Measurements from ENCODE around the gene AIRE. TPM values are rescaled to one million over a fixed set of nuclear protein-coding genes. Genes with fewer than 3 reads are reported as not detected.

The AIRE gene
- total RNA-seq, 4 donors from 2014 or later = 0.30 TPM; not detected in 3

GRCh38 chr21:44329086-44329889 is 43.6 kb downstream of the AIRE start:
- peaks cover 4 to 85% (median 15%) of the 10 kb centered on the region in 3 donors for H3K36me3 ChIP-seq

GRCh38 chr21:44329971-44330681 is 44.5 kb downstream of the AIRE start:
- WGBS, 2 donors = 78 to 82% methylated on average over 20 to 32 of the region's 44 CpGs
- Histone ChIP-seq H3K4me3 (no peak overlapping the region), H3K27me3 (no peaks in the 10 kb centered on the region), H3K27ac (peak overlapping the region in 3 of 4 donors; percentile 17 to 74 (median 64)), H3K4me1 (peaks cover 0 to 24% (median 0%) of the 10 kb centered on the region in 4 donors), H3K36me3 (peaks cover 4 to 82% (median 6%) of the 10 kb centered on the region in 3 donors), H3K9me3 (no peaks in the 10 kb centered on the region)
- no peak for DNase-seq (ENCODE audit: low spot score in 2 of 2)
- TF ChIP-seq POLR2A (IDR thresholded peaks at IDR 0.05) (no peak), EP300 (IDR thresholded peaks at IDR 0.05) (no peak)

More at GRCh38 chr21:44329086-44329889, 43.6 kb downstream of the AIRE start:
- 74 to 84% methylated on average over 13 to 26 of the region's 26 CpGs for WGBS, 2 donors
- H3K27ac ChIP-seq = peak overlapping the region in 2 of 4 donors; percentile 64 to 74
- no peak for TF ChIP-seq POLR2A (IDR thresholded peaks at IDR 0.05)
- TF ChIP-seq EP300 (IDR thresholded peaks at IDR 0.05) = no peak
- TF ChIP-seq CTCF (IDR thresholded peaks at IDR 0.05) = no peak
- peaks cover 0 to 16% (median 0%) of the 10 kb centered on the region in 4 donors for H3K4me1 ChIP-seq
- no peaks in the 10 kb centered on the region for H3K27me3 ChIP-seq
- H3K4me3 ChIP-seq = no peak overlapping the region
- no peaks in the 10 kb centered on the region for H3K9me3 ChIP-seq
- DNase-seq (ENCODE audit: low spot score in 2 of 2) = no peak

GRCh38 chr21:44330698-44331097 is 45.0 kb downstream of the AIRE start:
- DNase-seq (ENCODE audit: low spot score in 2 of 2) = no peak
- WGBS, 2 donors = 78 to 81% methylated on average over 8 to 11 of the region's 18 CpGs
- peak overlapping the region; percentile 17 to 74 (median 40) for H3K27ac ChIP-seq
- no peak overlapping the region for H3K4me3 ChIP-seq
- peaks cover 0 to 29% (median 0%) of the 10 kb centered on the region in 4 donors for H3K4me1 ChIP-seq
- H3K9me3 ChIP-seq = no peaks in the 10 kb centered on the region
- TF ChIP-seq CTCF (IDR thresholded peaks at IDR 0.05) (peak in 2 of 5 experiments; percentile 18 to 32), EP300 (IDR thresholded peaks at IDR 0.05) (no peak)
- peaks cover under 1 to 82% (median 4%) of the 10 kb centered on the region in 3 donors for H3K36me3 ChIP-seq
- H3K27me3 ChIP-seq = no peaks in the 10 kb centered on the region

- Histone ChIP-seq H3K36me3 (peaks cover 0 to 82% (median 0%) of the 10 kb centered on the region in 3 donors), H3K4me3 (no peak overlapping the region), H3K9me3 (no peaks in the 10 kb centered on the region), H3K4me1 (peaks cover 0 to 31% (median 0%) of the 10 kb centered on the region in 4 donors), H3K27me3 (no peaks in the 10 kb centered on the region), H3K27ac (peak overlapping the region in 3 of 4 donors; percentile 17 to 74 (median 64))
- WGBS, 2 donors = 62 to 93% methylated on average over 5 to 9 of the region's 16 CpGs
- TF ChIP-seq CTCF (IDR thresholded peaks at IDR 0.05) = no peak
- no peak for TF ChIP-seq POLR2A (IDR thresholded peaks at IDR 0.05)
- no peak for TF ChIP-seq EP300 (IDR thresholded peaks at IDR 0.05)
- DNase-seq (ENCODE audit: low spot score in 2 of 2) = no peak
Measured at GRCh38 chr21:44331209-44331608, 45.5 kb downstream of the AIRE start.

- Histone ChIP-seq H3K4me1 (peaks cover 0 to 32% (median 3%) of the 10 kb centered on the region in 4 donors), H3K9me3 (no peaks in the 10 kb centered on the region), H3K27ac (peak overlapping the region in 3 of 4 donors; percentile 17 to 74 (median 64)), H3K27me3 (no peaks in the 10 kb centered on the region), H3K36me3 (peaks cover 0 to 76% (median 0%) of the 10 kb centered on the region in 3 donors), H3K4me3 (no peak overlapping the region)
- WGBS, 2 donors = 51 to 58% methylated on average over 14 to 18 of the region's 20 CpGs
- no peak for TF ChIP-seq POLR2A (IDR thresholded peaks at IDR 0.05)
- TF ChIP-seq CTCF (IDR thresholded peaks at IDR 0.05) = no peak
- TF ChIP-seq EP300 (IDR thresholded peaks at IDR 0.05) = peak in 1 of 2 donors; percentile 14
- no peak for DNase-seq (ENCODE audit: low spot score in 2 of 2)
Measured at GRCh38 chr21:44331650-44332307, 46.1 kb downstream of the AIRE start.

Data from tibial nerve (tissue), 4 donors.